Stimulated activated CD4-positive, alpha-beta T cell treated with anti-CD3 and anti-CD28 coated beads, Interleukin-1b, Interleukin-23, amount 100 ng/mL, for 4 hours (primary cell): ENCODE results near the gene ZCCHC24.

ENCODE experiments used
- DNase-seq, 2 donors: peaks; one replicate each; pipeline ENCODE4 v3.0.0-alpha.2; 2020; ENCODE audit warnings: low read depth in 2 of 2

The ZCCHC24 gene

GRCh38 chr10:79383974-79384606, 61.3 kb downstream of the ZCCHC24 start:
- no peak for DNase-seq

GRCh38 chr10:79382491-79382941, 62.9 kb downstream of the ZCCHC24 start:
- no peak for DNase-seq

GRCh38 chr10:79381804-79382221, 63.6 kb downstream of the ZCCHC24 start:
- DNase-seq, result no peak

DNA sequence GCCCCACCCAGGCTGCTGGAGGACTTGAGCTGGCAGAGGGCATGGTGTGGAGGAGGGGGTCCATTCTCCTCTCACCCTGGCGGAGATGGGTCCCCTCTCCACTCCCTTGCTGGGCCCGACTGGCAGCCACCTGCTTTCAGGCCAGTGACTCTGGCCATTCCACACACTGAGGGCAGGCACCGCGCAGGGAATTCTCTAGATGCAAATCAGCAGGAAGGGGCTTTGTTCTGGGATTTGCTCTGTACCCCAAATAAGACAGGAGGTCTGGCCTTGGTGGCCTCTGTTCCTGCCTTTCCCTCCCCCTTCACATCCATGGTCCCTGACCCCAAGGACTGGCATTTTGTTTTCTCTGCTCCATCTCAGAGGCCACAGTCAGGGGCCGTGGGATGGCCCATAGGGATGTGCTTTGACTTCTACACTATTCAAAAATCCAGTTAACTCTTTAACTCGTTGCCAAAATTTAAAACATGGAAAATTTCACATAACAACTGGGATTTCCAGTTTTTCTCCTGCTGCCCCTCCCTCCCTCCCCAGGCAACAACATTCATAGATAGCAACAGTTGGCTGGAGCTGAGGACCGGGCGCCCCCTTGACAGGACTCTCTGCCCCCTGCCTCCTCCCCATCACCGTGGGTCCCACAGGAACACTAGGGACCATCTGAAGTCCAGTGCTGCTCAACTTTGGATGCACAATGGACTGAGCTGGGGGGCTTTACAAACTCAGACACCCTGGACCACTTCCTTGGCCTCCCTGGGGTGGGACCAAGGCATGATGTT, 64.3 kb downstream of the ZCCHC24 start:
- no peak for DNase-seq

DNA sequence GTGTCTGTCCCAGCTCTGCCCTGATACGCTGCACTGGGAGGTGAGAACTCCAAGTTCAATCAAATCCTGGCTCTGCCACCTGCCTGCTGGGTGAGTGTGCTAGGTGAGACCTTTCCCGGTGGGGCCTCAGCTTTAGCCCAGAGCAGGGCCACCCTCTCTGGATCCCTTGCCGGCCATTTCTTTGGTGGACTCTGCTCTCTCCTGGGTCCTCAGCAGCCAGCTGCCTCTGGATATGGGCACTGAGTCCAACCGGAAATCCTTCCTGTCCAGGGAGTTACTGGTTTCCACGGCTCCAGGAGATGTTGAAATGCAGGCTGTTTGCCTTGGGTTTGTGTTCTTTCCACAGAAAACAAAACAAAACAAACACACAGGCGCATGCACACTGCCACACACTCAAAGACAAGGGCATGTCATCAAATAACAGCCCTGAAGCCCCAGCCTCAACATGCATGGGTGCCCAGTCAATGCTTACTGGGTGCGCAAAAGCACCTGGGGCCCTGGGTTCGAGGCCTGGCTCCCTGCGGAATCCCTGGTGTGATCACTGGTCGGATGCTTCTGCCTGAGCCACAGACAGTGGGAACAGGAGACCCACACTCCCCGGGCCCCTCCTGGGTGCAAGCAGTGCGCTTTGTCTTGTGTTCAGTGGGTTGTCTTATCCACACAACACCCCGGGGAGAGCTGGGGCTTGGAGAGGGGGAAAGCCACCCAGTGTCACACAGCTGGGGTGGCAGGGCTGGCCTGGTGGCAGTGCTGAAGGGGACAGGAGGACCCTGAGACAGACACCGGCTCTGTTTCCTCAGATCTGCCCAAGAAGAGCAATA, 65.1 kb downstream of the ZCCHC24 start:
- no peak for DNase-seq

GRCh38 chr10:79379512-79380124, 65.8 kb downstream of the ZCCHC24 start:
- no peak for DNase-seq

DNA sequence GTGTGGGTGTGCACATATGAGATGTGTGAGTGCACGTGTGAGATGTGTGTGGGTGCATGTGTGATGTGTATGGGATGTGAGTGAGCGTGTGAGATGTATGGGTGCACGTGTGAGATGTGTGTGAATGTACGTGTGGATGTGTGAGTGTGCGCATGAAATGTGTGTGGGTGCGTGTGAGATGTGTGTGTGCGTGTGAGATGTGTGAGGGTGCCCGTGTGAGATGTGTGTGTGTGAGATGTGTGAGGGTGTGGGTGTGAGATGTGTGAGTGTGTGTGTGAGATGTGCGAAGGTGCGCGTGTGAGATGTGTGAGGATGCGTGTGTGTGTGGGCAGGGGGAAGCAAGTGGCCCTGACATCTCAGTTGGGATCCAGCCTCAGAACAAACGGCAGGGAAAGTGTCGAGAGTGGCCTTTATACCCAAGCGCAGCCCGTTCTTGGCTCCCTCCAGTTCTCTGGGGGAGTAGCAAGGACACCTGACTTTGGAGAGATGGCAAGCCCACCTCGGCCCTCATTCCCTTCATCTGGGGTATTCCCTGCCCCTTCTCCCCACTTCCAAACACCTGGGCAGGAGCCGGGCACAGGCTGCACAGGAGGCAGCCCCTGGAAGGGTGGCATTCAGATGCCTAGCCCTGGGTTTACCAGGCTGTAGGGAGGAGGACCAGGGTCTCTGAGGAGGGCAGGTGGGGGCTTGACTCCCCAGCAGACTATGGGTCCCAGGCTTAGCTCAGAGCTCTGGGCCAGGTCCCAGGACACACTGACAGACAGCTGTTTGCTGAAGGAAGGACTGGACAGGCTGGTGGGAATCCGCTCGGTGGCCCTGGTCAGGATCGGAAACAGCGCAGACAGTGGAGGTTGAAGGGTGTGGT, 66.5 kb downstream of the ZCCHC24 start:
- DNase-seq, result no peak

- no peak for DNase-seq
These were observed 67.1 kb downstream of the ZCCHC24 start for GRCh38 chr10:79378383-79378646.

DNA sequence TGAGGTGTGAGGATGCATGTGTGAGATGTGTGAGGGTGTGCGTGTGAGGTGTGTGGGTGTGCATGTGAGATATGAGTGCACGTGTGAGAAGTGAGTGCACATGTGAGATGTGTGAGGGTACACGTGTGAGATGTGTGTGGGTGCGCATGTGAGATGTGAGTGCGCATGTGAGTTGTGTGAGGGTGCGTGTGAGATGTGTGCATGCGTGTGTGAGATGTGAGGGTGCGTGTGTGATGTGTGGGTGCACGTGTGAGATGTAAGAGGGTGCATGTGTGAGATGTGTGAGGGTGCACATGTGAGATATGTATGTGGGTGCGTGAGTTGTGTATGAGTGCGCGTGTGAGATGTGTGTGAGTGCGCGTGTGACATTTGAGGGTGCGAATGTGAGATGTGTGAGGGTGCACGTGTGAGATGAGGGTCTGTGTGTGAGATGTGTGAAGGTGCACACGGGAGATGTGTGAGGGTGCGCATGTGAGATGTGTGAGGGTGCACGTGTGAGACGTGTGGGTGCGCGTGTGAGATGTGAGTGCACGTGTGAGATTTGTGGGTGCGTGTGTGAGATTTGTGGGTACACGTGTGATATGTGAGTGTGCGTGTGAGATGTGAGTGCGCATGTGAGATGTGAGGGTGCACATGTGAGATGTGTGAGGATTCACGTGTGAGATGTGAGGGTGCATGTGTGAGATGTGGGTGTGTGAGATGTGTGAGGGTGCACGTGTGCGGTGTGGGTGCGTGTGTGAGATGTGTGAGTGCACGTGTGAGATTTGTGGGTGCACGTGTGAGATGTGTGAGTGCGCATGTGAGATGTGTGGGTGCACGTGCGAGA, 67.7 kb downstream of the ZCCHC24 start:
- DNase-seq, result no peak

- DNase-seq, result no peak
These were observed 68.5 kb downstream of the ZCCHC24 start for GRCh38 chr10:79376751-79377556.

DNA sequence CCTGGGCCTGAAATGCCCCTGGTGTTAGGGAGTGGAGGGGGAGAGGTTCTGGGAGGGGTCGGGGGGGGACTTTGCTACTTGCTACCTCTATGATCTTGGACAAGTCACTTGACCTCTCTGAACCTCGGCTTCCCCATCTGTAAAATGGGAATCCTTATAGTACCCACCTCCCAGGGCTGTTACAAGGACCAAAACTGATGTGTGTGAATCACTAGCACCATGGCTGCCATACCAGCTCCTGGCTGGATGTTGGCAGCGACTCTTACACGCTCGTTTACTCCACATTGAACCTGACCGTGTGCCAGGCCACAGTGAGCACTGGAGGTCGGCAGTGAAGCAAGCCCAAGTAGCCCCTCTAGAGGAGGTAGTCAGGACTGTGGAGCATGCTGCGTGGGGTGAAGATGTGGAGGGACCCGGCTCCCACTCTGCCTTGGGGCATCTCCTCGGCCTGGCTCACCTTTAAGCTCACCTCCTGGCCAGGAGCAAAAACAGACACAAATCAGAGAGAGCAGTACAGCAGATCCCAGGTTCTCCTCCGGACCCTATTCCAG, 69.3 kb downstream of the ZCCHC24 start:
- no peak for DNase-seq

DNA sequence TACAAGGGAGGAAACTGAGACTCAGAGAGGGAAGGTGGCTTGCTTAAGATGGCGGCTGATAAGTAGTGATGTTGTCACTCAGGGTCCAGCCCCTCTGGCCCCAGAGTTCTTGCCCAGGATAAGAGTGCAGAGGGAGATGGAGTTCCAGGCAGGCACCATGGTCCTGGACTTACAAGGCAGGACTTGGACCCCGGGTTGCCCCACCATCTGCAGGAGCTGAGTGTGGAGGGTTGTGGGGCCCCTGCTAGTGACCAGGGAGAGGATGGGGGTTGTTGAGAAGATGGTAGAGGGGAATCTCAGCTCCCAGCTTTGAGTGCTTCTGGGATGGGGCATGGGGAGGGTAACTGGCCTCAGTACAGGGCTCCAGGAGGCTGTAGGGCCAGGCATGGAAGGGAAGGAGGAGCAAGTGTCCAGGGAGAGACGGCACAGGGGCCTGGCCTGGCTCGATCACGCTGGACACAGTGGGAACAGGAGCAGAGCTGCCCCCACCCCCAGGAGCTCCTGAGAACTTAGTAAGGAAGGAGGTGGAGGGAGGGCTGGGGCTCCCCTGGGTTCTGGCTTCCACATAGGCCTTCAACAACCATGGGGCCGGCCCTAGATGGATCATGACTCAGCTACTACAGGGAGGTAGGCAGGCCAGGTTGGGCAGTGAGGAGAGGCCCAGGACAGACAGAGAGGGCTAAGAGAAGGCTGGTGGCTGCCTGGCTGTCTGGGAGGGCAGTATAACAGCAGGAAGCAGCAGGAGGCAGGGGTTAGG, 69.9 kb downstream of the ZCCHC24 start:
- no peak for DNase-seq

DNA sequence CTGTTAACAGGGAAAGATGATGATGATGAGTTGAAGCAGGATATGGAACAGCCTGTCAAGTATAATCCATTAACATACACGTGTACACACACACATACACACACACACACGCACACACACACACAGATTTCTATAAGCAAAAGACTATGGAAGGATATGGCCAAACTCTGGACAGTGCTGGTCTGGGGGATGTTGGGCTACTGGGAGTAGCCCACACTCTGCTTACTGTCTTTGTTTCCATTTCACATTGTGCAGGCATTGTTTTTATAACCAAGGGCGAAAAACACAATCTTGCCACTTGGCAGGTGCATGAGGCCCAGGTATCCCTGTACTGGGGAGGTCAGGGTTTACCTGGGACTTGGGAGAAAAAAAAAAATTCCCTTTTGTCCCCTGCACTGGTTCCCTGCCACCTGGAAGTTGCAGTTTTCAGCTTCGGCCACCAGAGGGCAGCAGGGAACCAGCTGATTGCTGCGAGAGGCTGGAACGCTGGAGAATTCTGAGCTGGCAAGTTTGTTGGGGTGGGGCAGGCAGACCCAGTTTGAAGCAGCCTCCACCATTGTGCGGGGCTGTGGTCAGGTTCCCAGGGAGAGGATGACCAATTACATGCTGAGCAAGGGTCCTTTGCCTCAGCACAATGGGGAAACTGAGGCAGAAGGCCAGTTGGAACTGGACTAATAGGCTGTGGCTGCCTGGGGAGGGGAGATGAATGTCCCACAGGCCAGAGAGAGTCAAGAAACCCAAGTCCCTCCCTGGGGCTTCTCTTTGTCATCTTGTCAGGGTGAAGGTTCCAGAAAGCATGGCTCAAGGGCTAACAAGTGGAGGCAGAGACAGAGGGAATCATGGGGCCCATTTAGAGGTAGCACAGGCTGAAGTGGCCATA, 70.9 kb downstream of the ZCCHC24 start:
- DNase-seq, result peak; percentile 70 to 71

DNA sequence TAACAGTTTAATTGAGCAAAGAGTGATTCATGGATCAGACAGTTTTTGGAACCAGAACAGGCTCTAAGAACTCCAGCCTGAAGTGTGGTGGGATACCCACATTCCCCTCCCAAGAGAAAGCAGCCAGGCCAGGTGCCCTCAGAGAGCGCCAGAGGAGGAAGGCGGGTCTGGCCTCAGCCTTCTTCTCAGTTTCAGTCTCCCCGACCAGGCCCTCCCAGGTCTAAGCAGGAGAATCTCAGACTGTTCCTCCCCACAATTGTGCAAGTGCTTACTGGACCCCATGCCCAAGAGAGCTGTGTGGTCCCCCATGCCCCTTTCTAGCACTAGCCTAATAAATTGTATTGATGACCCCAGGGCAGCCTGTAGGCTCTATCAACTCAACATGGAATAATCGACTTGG, 72.6 kb downstream of the ZCCHC24 start:
- DNase-seq, result no peak

- no peak for DNase-seq
These were observed 77.8 kb downstream of the ZCCHC24 start for GRCh38 chr10:79367426-79368189.

DNA sequence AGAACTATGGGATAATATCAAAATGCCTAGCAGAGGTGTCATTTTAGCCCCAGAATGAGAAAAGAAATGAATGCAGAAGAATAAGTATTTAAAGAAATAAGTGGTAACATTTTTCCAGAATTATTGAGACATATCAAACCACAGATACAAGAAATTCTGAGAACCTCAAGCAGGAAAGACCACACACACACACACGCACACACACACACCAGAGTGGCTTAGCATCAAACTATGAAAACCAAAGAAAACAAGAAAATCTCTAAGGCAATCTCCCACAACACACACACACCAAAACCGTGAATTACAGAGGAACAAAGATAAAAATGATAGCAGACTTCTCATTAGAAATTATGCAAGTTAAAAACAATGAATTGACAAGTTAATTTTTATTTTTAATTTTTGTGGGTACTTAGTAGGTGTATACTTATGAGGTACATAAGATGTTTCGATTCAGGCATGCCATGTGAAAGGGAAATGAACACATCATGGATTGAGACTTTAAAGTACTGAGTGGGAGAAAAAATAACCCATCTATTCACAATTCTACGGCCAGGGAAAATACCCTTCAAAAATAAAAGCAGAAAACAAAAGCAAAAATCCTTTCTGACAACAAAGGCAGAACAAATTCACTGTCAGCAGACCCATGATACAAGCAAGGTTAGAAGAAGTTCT, 83.6 kb downstream of the ZCCHC24 start:
- no peak for DNase-seq
